Activated CD4-positive, alpha-beta T cell treated with anti-CD3 and anti-CD28 coated beads, Interleukin-2, amount 50 U/mL, for 4 hours (primary cell): Measurements from ENCODE around the gene NLRC5.
A peak's percentile ranks its signal among the peaks of the same experiment; 100 is the strongest.

Experiments
- DNase-seq, 2 experiments: peaks; one replicate each; pipeline ENCODE4 v3.0.0-alpha.2; 2020

Gene NLRC5

GRCh38 chr16:56988948-56989945, at the start of gene NLRC5:
NLRC5 (plus strand) TSS chr16:56989557; CDS start chr16:57020713, 31,156 bp downstream.
- peak; percentile 97 for DNase-seq

DNA sequence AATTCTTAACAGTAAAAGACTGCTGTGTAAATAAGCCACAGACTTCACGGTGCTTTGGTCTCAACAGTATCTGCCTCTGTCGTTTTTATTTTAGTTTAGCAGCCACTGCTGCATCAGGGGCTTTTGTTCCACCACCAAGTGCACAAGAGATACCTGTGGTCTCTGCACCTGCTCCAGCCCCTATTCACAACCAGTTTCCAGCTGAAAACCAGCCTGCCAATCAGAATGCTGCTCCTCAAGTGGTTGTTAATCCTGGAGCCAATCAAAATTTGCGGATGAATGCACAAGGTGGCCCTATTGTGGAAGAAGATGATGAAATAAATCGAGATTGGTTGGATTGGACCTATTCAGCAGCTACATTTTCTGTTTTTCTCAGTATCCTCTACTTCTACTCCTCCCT, 49.6 kb upstream of the NLRC5 start:
- no peak for DNase-seq

DNA sequence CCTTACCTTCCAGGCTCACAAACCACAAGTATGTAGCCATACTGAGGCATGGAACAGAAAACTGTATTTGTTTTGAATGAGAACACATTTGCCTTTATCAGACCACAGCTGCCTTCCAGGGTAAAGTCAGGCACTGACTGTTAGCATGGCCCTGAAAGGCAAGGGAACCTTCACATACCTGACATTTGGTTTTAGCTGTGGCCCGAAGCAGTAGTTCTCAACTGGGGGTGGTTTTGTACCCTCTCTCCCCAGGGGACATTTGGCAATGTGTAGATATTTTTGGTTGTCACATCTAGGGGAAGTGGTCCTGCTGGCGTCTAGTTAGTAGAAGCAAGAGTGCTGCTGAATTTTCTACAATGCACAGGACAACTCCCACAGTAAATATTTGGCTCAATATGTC, 48.3 kb upstream of the NLRC5 start:
- DNase-seq = no peak

DNA sequence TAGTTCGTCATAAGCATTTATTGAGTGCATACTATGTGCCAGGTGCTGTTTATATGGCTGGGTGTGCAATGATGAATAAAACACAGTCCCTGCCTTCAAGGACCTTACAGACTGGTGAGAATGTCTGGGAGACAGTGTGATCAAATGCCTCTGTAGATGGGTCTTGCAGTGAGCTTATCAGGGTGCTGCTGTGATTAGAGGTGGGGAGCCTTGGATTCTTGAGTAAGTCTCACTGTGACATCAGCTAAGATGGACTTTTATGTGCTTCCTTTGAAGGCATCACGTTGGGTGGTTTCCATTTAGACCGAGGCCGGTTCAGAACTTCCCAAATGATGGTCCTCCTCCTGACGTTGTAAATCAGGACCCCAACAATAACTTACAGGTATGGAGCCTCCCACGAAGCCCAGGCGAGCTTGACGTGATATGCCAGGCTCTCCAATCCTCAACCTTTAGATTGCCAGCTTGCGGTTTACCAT, 47.5 kb upstream of the NLRC5 start:
- DNase-seq = no peak

DNA sequence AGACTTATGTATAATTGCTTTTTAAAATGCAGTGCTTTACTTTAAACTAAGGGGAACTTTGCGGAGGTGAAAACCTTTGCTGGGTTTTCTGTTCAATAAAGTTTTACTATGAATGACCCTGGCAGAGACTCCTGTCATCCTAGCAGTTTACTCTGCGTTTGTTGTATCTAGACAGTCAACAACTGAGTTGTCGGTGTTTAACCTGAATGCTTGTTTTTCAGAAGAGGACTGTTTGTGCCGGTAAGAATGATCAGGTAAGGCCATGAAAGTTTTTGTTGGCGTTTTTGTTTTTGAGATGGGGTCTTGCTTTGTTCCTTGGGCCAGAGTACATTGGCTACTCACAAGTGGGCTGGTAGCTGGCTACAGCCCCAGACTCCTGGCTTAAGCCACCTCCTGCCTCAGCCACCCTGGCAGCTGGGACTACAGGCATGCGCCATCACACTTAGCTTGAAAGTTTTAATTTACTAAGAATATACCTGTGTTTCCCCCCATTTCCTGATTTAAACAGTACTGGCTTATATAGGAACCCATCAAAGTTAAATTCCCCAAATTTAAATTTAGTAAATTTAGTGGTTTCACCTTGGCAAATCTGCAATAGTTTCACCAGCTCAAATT, 45.5 kb upstream of the NLRC5 start:
- DNase-seq = no peak

GRCh38 chr16:56944954-56945839, 44.2 kb upstream of the NLRC5 start:
- DNase-seq = no peak

DNA sequence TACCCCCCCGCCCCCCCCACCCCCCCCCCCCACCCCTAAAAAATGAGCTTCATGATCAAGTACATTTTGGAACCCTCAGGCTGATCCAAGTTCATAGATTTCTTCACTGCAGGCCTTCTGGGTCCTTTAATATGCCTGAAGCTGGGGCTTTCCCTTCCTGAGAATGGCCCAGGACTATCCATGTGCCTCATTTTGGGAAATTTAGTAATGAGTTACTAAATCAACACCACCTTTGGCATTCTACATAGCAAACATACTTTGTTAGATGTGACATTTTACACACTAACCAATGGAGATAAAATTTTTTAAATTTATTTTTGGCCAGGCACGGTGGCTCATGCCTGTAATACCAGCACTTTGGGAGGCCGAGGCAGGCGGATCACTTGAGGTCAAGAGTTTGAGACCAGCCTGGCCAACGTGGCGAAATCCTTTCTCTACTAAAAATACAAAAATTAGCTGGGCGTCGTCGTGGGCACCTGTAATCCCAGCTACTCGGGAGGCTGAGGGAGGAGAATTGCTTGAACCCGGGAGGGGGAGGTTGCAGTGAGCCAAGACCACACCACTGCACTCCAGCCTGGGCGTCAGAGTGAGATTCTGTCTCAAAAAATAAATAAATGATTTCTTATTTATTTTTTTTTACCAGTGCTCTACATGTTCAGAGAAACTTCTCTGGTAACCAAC, 43.4 kb upstream of the NLRC5 start:
- no peak for DNase-seq

DNA sequence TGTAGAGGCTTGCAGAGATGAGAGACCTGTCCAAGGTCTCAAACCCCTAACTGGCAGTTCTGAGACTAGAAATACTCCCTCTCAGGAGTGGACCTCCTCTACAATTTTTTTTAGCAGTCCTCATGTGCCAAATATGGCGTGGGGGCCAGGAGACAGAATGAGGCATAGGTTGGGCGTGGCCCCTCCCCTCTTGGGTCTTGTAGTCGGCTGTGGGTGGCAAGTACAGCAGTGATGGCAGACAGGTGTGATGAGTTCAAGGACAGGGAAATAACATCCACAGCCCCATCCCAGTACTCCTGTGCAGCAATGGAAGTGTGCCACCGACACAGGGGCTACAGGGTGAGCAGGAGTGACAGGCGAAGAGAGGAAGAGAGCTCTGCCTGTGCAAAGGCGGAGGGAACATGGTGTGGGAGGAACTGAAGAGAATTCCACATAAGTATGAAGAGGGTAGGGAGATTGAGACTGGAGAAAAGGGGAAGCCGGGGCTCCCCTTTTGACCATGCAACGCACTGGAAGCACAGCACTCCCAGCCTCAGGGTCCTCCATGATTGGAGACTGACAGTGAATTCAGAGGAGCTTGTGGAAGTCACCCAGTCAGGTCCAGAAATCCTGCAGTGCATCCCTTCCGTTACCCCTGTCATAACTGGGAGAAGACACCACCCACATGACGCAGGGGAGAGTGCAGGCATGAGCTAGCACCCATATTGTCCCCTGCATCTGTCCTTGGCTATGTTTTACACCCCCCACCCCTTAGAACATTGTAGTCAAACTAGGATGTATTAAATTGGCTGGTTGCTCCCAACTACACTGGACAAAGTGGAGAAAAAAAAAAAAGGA, 42.4 kb upstream of the NLRC5 start:
- no peak for DNase-seq

- DNase-seq = no peak
Observed at GRCh38 chr16:56947604-56947995, 41.8 kb upstream of the NLRC5 start.

DNA sequence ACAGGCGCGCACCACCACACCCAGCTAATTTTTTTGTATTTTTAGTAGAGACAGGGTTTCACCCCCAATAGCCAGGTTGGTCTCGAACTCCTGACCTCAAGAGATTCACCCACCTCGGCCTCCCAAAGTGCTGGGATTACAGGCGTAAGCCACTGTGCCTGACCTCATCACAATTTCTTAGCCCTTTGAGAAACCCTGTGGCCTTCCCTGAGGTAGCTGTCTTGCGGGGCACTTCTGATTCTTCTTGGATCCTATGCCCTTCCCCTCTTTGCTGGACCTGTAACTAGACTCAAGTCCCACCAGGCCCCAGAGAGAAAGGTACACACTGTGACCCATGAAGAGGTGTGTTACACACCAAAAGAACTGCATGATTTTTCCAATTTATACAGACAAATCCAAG, 41.1 kb upstream of the NLRC5 start:
- DNase-seq = no peak

DNA sequence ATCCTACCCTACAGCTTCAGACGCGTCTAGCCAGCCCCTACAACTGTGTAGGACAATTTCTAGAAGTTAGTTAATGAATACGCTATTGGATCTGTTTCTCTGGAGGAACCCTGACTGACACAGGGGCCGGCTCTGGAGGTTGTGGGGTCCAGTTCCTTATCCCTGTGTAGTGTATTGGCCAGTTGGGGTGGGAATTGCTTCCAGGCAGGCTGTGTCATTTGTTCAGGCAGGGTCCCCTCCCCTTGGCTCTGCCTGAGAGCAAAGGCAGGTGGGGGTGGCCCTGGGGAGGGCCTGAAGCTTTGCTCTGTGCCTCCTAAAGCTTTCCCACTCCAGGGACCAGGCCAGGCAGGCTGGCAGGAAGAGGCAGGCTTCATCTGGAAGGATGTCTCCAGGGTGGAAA, 39.3 kb upstream of the NLRC5 start:
- no peak for DNase-seq

- DNase-seq = no peak
Observed at GRCh38 chr16:56950455-56950854, 38.9 kb upstream of the NLRC5 start.

GRCh38 chr16:56950881-56951771, 38.2 kb upstream of the NLRC5 start:
- DNase-seq = peak; percentile 27 to 31

GRCh38 chr16:56953006-56953405, 36.4 kb upstream of the NLRC5 start:
- no peak for DNase-seq

DNA sequence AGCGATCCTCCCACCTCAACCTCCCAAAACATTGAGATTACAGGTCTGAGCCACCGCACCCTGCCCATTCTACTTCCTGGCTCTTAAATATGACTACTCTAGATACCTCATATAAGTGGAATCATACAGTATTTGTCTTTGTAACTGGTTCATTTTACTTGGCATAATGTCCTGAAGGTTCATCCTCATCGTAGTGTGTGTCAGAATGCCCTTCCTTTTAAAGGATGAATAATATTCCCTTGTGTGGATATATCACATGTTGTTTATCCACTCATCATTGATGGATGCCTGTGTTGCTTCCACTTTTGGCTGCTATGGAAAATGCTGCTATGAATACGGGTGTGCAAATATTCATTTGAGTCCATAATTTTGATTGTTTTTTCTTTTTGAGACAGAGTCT, 33.3 kb upstream of the NLRC5 start:
- DNase-seq = no peak

- DNase-seq = no peak
Observed at GRCh38 chr16:56956756-56957155, 32.6 kb upstream of the NLRC5 start.

GRCh38 chr16:56960681-56961281, 28.6 kb upstream of the NLRC5 start:
- no peak for DNase-seq

GRCh38 chr16:56961386-56961785, 28.0 kb upstream of the NLRC5 start:
- DNase-seq = no peak

GRCh38 chr16:56961851-56962281, 27.5 kb upstream of the NLRC5 start, which contains the start of gene CETP:
CETP (plus strand) TSS chr16:56961950; CDS start chr16:56961980, 30 bp downstream.
- DNase-seq = no peak
